Thyroid gland (tissue), 4 donors: Measurements from ENCODE around the gene MPP3.

Experiments used
- POLR2A ChIP-seq, 2 donors: fragments of 450-650 bp; IDR thresholded peaks; one replicate each; pipeline ENCODE4 v1.6.1; 2017; ENCODE audit warnings: antibody characterized with exemption in 2 of 2, mild to moderate bottlenecking in 2 of 2, moderate library complexity in 1 of 2
- TF ChIP-seq, protein P1 (sequence below), 6 experiments: fragments of 200-600 bp in 3 of 6; fragments of 450-650 bp in 3 of 6; sonication (generic) in 3 of 6; IDR thresholded peaks; one replicate each; pipeline ENCODE4 v1.5.1; 2016 to 2019; ENCODE audit warnings: antibody characterized with exemption in 6 of 6, mild to moderate bottlenecking in 2 of 6, inconsistent platforms in 1 of 6, moderate library complexity in 1 of 6

DNA sequence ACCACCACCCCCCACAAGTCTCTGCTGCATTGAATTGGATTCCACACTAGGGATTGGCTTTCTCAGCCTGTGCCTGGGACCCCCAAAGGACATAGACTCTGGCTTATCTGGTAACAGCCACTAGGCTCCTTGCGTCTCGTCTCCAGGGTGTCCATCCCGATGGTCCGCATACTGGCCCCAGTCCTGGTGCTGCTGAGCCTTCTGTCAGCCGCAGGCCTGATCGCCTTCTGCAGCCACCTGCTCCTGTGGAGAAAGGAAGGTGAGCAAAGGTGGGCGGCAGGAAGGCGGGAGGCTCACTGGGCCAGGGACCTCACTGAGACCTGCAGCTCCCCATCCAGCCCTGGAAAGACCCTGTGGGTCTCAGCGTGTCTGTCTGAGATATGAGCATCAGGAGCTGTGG is 22.1 kb upstream of the MPP3 start:
- TF ChIP-seq POLR2A (IDR thresholded peaks at IDR 0.05): no peak
- TF ChIP-seq, protein P1, sequence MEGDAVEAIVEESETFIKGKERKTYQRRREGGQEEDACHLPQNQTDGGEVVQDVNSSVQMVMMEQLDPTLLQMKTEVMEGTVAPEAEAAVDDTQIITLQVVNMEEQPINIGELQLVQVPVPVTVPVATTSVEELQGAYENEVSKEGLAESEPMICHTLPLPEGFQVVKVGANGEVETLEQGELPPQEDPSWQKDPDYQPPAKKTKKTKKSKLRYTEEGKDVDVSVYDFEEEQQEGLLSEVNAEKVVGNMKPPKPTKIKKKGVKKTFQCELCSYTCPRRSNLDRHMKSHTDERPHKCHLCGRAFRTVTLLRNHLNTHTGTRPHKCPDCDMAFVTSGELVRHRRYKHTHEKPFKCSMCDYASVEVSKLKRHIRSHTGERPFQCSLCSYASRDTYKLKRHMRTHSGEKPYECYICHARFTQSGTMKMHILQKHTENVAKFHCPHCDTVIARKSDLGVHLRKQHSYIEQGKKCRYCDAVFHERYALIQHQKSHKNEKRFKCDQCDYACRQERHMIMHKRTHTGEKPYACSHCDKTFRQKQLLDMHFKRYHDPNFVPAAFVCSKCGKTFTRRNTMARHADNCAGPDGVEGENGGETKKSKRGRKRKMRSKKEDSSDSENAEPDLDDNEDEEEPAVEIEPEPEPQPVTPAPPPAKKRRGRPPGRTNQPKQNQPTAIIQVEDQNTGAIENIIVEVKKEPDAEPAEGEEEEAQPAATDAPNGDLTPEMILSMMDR (IDR thresholded peaks at IDR 0.05): no peak
